Stimulated activated CD4-positive, alpha-beta T cell treated with anti-CD3 and anti-CD28 coated beads, Interleukin-12 subunit alpha, Interleukin-12 subunit beta, amount 100 ng/mL, for 48 hours (primary cell): ENCODE data around the gene TESK1.

ENCODE experiments used
- DNase-seq, 3 donors: peaks; one replicate each; pipeline ENCODE4 v3.0.0-alpha.2; 2020; ENCODE audit warnings: low read depth in 2 of 3, low spot score in 1 of 3

The TESK1 gene

DNA sequence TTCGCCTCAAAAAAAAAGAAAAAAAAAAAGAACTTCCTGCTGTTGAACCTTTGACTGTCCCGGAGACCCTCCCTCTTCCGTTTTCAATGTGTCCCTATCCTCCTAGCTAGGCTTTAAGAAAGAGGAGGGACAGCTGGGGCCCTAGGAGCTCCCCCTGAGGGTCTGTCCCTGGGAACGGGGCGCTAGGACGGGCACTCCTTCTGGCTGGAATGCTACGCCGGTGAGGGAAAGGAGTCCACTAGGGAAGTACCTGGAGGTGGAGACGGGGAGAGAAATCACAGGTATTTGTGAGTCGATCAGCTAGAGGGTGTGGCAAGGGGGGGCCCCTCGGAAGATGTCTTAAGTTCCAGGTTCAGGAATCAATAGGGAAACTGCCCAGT is 41.1 kb downstream of the TESK1 start:
- no peak for DNase-seq

DNA sequence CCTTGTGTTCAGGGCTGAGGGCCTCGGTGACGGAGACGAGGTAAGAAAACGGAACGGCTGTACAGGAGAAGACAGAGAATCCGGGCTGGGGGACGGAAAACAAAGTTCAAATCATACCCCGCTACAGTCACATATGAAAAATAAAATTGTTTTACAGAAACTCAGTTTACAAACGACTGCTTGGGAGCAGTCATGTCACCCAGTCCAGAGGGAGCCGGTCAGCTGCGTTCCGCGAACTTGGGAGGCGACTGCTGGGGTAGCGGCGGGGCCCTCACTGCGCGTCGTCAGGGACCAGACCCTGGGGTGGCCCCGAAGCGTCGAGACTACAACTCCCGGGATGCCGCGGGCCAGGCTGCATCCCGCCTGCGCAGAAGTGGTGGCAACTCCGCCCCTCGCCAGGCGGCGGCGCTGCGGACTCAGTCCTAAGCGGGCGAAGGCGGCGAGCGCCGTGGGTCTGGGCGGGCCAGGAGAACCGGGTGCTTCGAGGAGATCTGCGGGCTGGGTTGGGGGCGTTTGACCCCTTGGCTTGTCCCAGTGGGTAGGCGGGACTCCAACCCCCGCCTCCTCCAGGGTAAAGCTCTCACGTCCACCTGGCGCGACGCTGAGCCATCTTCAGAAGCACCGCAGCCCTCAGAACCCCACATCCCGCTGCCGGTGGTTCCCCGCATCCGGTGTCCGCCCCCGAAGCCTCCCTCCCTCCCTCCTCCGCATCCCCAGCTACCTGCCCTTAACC is 41.6 kb downstream of the TESK1 start:
- peak; percentile 83 to 88 (median 84) for DNase-seq

DNA sequence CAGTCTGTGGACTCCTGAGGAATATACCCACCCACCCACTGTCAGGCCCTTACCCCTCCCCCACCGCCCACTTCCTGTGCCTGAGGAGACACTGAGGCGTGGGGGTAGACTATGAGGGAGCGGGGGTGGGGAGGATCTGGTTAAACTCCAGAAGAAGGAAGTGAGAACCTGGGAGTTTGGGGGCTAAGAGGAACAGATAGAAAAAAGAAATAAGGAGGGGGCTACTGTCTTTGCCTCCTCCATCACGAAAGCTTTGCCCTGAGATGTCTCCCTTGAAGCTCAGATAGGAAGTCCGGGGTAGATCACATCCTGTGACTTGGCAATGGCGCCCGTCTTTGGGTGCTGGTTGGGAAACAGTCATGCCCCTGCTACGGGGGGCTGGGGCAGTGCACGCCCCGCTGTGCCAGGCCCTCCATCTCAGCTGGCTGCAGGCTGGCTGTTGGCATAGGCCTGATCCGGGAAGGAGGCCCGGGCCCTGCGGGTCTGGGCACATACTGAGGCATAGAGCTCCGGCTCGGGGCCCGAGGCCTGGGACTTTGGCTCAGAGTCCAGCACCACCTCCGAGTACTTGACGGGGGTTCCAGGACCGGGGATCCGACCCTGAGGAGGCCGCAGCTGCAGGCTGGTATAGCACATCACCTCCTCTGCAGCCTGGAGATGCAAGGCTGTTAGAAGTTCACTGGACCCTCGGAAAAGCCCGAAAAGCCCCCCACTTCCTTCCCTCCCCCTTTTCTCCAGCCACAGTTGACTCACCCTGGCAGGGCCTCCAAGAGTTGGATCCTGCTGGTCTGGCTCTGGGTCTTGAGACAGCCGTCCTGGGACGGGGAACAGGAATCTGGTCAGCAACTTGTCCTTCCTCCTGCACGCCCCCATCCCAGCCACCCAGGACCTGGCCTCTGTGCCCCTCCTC is 44.6 kb downstream of the TESK1 start:
- DNase-seq = peak in 1 of 3 donors; percentile 22

DNA sequence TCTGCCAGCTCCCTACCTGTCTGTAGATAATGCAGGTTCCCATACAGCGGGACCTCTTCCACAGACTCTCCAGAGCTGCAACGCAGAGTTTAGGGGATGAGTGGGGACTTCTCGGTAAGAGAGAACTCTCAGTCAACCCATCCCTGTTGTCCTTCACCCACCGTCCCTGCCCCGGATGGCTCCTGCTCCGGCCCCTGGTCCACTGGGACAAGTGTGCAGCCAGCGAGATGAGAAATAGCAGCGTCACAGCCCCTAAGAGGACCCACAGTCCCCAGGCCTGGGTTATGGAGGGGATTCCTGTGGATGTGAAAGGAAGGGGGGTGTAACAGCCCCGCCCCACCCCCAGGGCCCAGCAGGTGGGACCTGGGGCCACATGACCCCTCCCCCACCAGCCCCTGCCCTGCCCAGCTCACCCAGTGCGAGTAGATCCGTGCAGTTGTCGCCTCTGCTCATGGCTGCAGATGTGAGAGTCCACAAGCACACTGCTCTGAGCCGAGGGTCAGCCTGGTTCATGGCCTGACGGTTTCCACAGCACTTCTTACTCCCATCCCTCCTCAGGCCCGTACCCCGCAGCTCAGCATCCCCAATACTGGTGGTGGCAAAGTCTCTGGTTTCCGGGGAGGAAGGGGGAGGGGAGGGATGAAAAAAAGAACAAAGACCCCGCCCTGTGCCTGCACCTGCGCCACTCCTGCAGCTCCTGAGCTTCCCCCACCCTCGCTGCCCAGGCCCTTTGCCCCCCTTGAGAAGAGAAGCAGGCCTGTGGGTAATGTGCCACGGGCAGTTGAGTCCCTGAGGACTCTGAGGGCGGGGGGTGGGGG is 45.5 kb downstream of the TESK1 start, which contains the start of gene SIT1:
Gene SIT1 (minus strand): TSS at position 591 of the 818 bp plus-strand sequence. CDS start 78 bp downstream, at position 513.
- DNase-seq = peak in 1 of 3 donors; percentile 24

DNA sequence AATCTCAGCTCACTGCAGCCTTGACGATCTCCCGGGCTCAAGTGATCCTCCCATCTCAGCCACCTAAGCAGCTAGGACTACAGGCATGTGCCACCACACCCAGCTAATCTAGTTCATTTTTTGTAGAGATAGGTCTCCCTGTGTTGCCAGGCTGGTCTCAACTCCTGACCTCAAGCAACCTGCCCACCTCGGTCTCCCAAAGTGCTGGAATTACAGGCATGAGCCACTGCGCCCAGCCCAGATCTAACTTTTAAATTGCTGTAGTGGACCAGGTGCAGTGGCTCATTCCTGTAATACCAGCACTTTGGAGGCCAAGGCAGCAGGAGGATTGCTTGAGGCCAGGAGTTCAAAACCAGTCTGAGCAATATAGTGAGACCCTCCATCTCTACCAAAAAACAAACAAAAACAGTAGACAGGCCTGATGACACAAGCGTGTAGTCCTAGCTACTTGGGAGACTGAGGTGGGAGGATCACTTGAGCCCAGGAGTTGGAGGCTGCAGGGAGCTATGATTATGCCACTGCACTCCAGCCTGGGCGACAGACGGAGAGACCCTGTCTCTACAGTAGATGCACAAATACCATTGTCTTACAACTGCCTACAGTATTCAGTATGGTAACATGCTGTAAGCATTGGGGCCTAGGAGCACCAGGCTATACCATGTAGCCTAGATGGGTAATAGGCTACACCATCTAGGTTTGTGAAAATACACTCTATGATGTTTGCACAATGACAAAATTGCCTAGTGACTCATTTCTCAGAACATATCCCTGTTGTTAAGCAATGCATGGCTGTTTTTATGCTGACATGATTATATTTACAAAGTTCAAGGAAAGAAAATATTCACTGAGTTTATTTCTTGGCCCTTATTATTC is 47.1 kb downstream of the TESK1 start:
- DNase-seq = no peak

DNA sequence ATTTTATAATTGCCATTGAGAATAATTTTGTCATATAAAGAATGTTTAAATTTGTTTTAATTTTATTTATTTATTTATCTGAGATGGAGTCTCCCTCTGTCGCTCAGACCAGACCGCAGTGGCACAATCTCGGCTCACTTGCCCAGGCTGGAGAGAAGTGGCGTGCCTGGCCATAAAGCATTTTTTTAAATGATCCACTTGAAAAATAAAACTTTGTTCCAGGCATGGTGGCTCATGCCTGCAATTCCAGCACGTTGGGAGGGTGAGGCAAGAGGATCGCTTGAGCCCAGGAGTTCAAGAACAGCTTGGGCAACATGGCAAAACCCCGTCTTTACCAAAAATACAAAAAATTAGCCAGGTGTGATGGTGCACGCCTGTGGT is 47.8 kb downstream of the TESK1 start:
- no peak for DNase-seq

DNA sequence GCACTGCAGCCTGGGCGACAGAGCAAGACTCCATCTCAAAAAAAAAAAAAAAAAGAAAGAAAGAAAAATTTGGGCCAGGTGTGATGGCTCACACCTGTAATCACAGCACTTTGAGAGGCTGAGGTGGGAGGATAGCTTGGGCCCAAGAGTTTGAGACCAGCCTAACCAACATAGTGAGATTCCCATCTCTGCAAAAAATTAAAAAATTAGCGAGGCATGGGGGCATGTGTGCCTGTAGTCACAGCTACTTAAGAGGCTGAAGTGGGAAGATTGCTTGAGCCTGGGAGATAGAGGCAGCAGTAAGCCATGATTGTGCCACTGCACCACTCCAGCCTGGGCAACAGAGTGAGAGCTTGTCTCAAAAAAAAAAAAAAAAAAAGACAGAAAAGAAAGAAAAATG is 48.5 kb downstream of the TESK1 start:
- no peak for DNase-seq

DNA sequence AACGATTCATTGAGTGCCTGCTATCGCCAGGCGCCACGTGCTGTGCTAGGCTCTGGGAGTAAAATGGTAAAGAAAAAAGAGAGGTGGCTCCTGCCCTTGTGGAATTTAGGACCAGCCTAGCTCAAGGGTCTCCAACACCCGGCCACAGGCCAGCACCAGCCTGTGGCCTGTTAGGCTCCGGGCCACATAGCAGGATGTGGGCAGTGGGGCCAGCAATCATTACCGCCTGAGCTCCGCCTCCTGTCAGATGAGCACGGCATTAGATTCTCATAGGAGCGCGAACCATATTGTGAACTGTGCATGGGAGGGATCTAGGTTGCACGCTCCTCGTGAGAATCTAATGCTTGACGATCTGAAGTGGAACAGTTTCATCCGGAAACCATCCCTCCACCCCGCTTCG is 51.3 kb downstream of the TESK1 start:
- no peak for DNase-seq

DNA sequence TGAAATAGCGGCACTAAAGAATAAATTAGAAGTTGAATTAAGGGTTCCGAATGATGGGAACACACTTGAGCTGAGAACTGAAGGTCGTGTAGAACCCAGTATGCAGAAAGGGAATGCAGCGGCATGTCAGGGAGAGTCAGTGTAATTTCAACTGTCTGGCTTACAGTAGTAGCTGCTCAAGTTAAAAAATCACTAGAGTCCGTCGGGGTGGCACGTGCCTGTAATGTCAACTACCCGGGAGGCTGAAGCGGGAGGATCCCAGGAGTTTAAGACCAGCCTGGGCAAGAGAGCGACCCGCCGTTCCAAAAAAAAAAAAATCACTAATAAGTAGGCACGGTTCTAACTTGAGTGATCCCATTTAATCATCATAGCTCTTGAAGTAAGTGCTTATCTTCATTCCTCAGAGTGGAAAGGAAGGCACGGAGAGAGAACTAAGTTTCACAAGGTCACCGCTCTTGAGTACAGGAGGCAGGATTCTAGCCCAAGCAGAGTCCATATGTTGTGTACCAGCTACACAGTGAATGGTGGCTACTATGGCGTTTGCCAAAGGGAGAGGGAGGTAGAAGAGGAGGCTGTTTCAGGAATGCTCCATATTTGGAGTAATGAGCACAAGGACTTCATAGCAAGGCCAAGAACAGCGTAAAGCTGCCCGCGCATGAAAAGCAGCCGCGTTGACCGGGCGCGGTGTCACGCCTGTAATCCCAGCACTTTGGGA is 51.9 kb downstream of the TESK1 start:
- DNase-seq = no peak

DNA sequence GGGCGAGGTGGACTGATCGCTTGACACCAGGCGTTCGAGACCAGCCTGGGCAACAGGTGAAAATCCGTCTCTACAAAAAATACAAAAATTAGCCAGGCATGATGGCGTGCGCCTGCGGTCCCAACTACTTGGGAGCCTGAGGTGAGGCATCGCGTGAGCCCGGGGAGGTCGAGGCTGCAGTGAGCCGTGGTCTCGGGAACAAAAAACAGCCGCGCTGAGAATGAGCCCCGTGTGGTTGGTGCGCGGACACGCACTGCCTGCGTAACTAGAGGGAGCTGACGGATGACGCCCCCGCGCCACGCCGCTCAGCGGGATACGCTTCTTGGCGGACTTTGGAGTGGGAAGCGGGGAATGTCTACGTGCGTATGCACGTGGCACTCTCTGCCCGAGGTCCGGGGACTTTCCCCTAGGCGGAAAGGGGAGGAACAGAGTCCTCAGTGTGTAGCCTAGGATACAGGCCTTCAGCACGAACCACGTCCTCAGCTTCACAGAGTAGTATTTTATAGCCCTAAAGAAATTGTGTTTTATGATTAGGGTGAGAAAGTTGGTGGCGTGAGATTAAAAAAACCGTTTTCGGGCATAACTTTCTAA is 52.6 kb downstream of the TESK1 start, which contains the start of gene RMRP:
Gene RMRP (minus strand): TSS at position 474 of the 591 bp plus-strand sequence.
- DNase-seq = peak; percentile 92 to 97 (median 97)

DNA sequence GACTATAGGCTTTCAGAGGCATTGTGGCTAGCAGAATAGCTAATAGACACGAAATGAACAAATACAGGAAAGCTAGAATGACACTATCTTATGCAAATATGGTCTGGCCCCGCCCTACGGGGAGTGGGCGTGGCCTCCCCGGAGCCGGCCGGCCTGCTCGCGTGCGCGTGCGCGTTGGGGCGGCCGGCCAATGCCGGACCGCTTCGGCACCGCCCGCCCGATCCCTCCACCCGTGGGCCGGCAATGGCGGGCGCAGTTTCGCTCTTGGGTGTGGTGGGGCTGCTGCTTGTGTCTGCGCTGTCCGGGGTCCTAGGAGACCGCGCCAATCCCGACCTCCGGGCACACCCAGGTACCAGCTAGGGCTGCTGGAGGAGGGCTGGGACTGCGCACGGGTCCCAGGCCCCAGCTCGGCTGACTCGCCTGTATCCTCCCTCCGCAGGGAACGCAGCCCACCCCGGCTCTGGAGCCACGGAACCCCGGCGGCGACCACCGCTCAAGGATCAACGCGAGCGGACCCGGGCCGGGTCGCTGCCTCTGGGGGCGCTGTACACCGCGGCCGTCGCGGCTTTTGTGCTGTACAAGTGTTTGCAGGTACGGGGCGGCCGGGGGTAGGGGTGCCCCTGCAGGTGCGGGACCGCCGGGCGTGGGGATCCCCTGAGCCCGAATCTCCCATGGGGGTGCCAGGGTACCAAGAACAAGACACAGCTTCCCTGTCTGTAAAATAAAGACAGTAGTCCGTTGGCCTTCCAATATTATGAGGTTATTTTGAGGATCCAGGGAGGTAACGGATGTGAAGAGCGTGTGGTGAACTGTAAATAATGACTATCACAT is 53.3 kb downstream of the TESK1 start, which contains the start of gene CCDC107:
Gene CCDC107 (plus strand): TSS at position 156 of the 831 bp plus-strand sequence. CDS start 88 bp downstream, at position 244.
- DNase-seq = peak; percentile 56 to 77 (median 68)

DNA sequence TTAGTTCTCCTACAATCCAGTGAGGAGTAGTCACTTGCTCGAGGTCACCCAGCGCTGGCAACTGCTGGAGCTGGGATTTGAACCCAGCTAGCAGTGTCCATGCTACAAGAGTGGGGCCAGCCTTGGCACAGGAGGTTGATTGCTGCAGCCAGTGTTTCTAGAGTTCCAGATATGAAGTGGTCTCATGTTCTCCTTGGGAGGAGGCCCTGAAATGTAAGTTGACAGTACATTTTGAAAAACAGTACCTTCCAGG is 53.8 kb downstream of the TESK1 start:
- DNase-seq = no peak

DNA sequence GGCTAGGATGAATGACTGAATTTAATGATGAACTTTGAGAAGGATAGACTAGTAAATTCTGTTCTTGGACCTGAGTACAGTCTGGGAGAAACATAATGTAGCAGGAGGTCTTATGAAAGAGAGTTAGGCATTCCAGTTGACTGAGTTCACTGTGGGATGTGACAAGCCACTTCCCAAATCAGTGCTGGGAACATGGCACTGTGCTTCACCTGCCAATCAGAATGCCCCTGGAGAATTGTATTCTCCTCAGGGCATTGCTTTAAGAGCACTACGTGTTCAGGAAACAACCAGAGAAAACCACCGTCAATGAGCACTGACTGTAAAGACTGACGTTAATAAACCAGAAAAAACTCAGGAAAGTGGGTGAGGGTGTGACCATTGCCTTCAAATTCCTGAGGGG is 54.3 kb downstream of the TESK1 start:
- no peak for DNase-seq
